Measurements from ENCODE around the gene SPRTN.

Gene SPRTN

DNA sequence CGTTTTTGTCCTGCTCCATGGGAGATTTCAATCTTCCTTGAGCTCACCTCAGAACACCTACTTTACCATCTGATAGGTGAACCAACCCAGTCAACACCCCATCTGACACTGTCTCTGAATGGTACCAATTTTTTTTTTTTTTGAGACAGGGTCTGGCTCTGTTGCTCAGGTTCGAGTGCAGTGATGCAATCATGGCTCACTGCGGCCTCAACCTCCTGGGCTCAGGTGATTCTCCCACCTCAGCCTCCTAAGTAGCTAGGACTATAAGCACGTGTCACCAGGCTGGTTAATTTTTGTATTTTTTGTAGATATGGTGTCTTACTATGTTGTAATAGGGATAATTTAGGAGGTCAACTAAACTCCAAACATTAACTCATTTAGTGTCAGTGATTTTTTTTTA lies 36.3 kb downstream of the SPRTN start:
- Histone ChIP-seq H3K36me3 (ENCODE audit: control insufficient read depth, insufficient read depth, low read length) (peaks cover 2% of the 10 kb centered on the region; the same call in 1 of the 2 replicates), H3K4me3 (replicated peaks; ENCODE audit: low read depth, low read length) (no peak overlapping the region), H3K27me3 (replicated peaks; ENCODE audit: control insufficient read depth, insufficient read depth, low read length) (no peaks in the 10 kb centered on the region)
- TF ChIP-seq, protein P1, sequence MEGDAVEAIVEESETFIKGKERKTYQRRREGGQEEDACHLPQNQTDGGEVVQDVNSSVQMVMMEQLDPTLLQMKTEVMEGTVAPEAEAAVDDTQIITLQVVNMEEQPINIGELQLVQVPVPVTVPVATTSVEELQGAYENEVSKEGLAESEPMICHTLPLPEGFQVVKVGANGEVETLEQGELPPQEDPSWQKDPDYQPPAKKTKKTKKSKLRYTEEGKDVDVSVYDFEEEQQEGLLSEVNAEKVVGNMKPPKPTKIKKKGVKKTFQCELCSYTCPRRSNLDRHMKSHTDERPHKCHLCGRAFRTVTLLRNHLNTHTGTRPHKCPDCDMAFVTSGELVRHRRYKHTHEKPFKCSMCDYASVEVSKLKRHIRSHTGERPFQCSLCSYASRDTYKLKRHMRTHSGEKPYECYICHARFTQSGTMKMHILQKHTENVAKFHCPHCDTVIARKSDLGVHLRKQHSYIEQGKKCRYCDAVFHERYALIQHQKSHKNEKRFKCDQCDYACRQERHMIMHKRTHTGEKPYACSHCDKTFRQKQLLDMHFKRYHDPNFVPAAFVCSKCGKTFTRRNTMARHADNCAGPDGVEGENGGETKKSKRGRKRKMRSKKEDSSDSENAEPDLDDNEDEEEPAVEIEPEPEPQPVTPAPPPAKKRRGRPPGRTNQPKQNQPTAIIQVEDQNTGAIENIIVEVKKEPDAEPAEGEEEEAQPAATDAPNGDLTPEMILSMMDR (IDR thresholded peaks at IDR 0.05; ENCODE audit: insufficient read depth, low read length, poor library complexity, severe bottlenecking) = no peak
- DNase-seq (ENCODE audit: extremely low read depth, insufficient read length) = no peak

DNA sequence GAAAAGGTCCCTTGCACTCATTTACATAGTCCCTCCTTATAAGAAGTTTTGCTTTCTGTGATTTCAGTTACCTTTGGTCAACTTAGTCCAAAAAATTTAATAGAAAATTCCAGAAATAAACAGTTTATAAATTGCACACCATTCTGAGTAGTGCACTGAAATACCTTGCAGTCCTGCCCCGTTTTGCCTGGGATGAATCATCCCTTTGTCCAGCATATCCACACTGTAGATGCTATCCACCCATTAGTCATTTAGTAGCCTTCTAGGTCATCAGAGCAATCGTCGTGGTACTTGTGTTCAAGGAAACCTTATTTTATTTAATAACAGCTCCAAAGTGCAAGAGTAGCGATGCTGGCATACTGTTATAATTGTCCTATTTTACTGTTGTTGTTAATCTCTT lies 38.0 kb downstream of the SPRTN start:
- Histone ChIP-seq H3K4me3 (replicated peaks; ENCODE audit: low read depth, low read length) (no peak overlapping the region), H3K36me3 (ENCODE audit: control insufficient read depth, insufficient read depth, low read length) (peaks cover 2% of the 10 kb centered on the region; the same call in 1 of the 2 replicates), H3K27me3 (replicated peaks; ENCODE audit: control insufficient read depth, insufficient read depth, low read length) (no peaks in the 10 kb centered on the region)
- TF ChIP-seq, protein P1 (IDR thresholded peaks at IDR 0.05; ENCODE audit: insufficient read depth, low read length, poor library complexity, severe bottlenecking) = no peak
- DNase-seq (ENCODE audit: extremely low read depth, insufficient read length) = no peak

DNA sequence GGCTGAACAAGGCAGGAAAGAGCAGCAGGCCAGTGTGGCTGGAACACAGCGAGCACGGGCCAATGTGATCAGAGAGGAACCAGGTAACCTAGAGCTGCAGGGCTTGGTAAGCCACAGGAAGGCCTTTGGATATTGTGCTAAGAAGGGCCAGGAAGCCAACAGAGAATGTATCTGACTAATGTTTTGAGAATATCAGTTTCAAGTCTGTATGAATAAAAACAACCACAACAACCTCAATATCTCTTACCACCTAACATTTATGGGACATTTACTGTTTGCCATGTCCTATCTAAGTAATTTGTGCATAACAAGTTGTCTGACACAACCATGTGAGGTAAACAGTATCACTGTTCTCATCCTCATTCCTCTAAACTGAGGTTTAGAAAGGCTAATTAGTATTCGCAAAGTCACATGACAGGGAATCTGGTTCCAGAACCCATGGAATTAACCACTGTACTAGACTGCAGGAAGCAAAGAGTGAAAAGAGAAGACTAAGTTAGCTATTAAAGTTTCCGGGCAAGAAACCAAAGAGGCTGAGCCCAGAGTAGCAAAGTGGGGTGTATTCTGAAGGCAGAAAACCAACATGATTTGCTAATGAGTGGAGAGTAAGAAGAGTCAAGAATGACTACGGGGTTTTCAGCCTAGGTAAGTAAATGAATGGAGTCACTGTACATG lies 38.9 kb downstream of the SPRTN start:
- DNase-seq (ENCODE audit: extremely low read depth, insufficient read length) = no peak
- Histone ChIP-seq H3K27me3 (replicated peaks; ENCODE audit: control insufficient read depth, insufficient read depth, low read length) (no peaks in the 10 kb centered on the region), H3K36me3 (ENCODE audit: control insufficient read depth, insufficient read depth, low read length) (no peaks in the 10 kb centered on the region), H3K4me3 (replicated peaks; ENCODE audit: low read depth, low read length) (no peak overlapping the region)
- TF ChIP-seq, protein P1 (IDR thresholded peaks at IDR 0.05; ENCODE audit: insufficient read depth, low read length, poor library complexity, severe bottlenecking) = no peak

DNA sequence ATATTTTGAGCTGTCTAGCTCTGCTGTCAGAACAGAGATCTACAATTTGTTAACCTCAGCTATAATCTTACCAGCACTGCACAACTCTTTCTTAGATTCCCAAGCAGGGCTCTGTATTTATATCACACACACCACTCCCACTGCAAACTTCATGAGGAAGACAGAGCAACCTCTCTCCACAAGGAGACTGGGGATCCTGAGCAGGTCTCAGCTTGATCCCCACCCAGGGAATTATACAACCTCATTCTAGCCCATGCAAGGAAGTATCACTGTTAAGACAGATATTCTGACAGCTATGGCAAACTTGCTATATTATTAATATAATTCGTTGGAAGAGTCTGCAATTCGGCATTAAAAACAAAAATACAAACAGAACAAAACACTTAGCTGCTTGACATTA lies 43.6 kb downstream of the SPRTN start:
- Histone ChIP-seq H3K27me3 (replicated peaks; ENCODE audit: control insufficient read depth, insufficient read depth, low read length) (no peaks in the 10 kb centered on the region), H3K4me3 (replicated peaks; ENCODE audit: low read depth, low read length) (no peak overlapping the region), H3K36me3 (ENCODE audit: control insufficient read depth, insufficient read depth, low read length) (no peaks in the 10 kb centered on the region; the same call in 1 of the 2 replicates)
- DNase-seq (ENCODE audit: extremely low read depth, insufficient read length) = no peak
- TF ChIP-seq, protein P1 (IDR thresholded peaks at IDR 0.05; ENCODE audit: insufficient read depth, low read length, poor library complexity, severe bottlenecking) = no peak

DNA sequence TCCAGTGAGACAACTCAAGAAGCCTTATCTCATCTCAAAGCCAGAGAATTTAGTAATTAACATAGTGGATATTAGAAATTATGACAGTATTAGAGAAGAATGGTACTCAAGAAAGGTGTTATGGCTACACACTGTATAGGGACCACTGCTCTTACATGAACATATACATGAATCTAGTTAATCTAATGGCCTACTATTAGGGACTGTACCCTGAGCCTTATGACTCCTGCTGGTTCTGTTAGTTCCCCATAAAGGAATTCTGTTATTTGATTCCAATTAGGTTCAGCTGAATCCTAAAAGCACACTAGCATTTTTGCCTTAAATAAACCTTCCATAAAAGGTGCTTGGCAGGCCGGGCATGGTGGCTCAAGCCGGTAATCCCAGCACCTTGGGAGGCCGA lies 44.3 kb downstream of the SPRTN start:
- H3K27me3 ChIP-seq (replicated peaks; ENCODE audit: control insufficient read depth, insufficient read depth, low read length) = no peaks in the 10 kb centered on the region
- TF ChIP-seq, protein P1 (IDR thresholded peaks at IDR 0.05; ENCODE audit: insufficient read depth, low read length, poor library complexity, severe bottlenecking) = no peak
- no peak for DNase-seq (ENCODE audit: extremely low read depth, insufficient read length)

More for the DNA sequence above, 44.3 kb downstream of the SPRTN start:
- Histone ChIP-seq H3K36me3 (ENCODE audit: control insufficient read depth, insufficient read depth, low read length) (no peaks in the 10 kb centered on the region; the same call in 1 of the 2 replicates), H3K4me3 (replicated peaks; ENCODE audit: low read depth, low read length) (no peak overlapping the region)
